H9 (cell line): Measurements from ENCODE around the gene PCDH11Y. TPM values are rescaled to one million over a fixed set of nuclear protein-coding genes. Genes with fewer than 3 reads are reported as not detected.
"Not testable (repeated sequence)": the region's sequence is repeated elsewhere in the genome, so short reads cannot be mapped to it uniquely, and the experiment has no call there.

Experiments
- DNase-seq: peaks from one replicate; pipeline ENCODE4 v3.0.0-alpha.2; 2017
- H2AFZ ChIP-seq: one replicate; pipeline ENCODE4 v1.6.1; 2013; ENCODE audit warnings: mild to moderate bottlenecking, low read length, control low read depth, moderate library complexity
- H2AK5ac ChIP-seq: 2 replicates; pipeline ENCODE4 v1.6.1; 2013; ENCODE audit warnings: low read length, control low read depth, mixed read lengths; ENCODE audit not compliant: insufficient read length
- H2BK120ac ChIP-seq: one replicate; pipeline ENCODE4 v1.6.1; 2013; ENCODE audit warnings: low read depth, mild to moderate bottlenecking, low read length, control low read depth, inconsistent platforms; ENCODE audit not compliant: poor library complexity, severe bottlenecking
- H2BK12ac ChIP-seq: 2 replicates; pipeline ENCODE4 v1.6.1; 2013; ENCODE audit warnings: low read length, control low read depth, mixed read lengths, low read depth; ENCODE audit not compliant: insufficient read length
- H2BK15ac ChIP-seq: 2 replicates; pipeline ENCODE4 v1.6.1; 2013; ENCODE audit warnings: low read depth, low read length, control low read depth
- H2BK20ac ChIP-seq: one replicate; pipeline ENCODE4 v1.6.1; 2013; ENCODE audit warnings: low read depth, mild to moderate bottlenecking, low read length, control low read depth, inconsistent platforms; ENCODE audit not compliant: poor library complexity, severe bottlenecking
- H2BK5ac ChIP-seq: 2 replicates; pipeline ENCODE4 v1.6.1; 2013; ENCODE audit warnings: low read length, control low read depth, mixed read lengths; ENCODE audit not compliant: insufficient read length
- H3K14ac ChIP-seq: 2 replicates; pipeline ENCODE4 v1.6.1; 2013; ENCODE audit warnings: low read length, control low read depth; ENCODE audit not compliant: insufficient read depth
- H3K18ac ChIP-seq: 2 replicates; pipeline ENCODE4 v1.6.1; 2013; ENCODE audit warnings: low read depth, mild to moderate bottlenecking, mixed read lengths, low read length, control low read depth; ENCODE audit not compliant: insufficient read length
- H3K23ac ChIP-seq: 2 replicates; pipeline ENCODE4 v1.6.1; 2013; ENCODE audit warnings: low read length, control low read depth, mixed read lengths, low read depth; ENCODE audit not compliant: insufficient read length
- H3K23me2 ChIP-seq: 2 replicates; pipeline ENCODE4 v1.6.1; 2013; ENCODE audit warnings: low read depth, mild to moderate bottlenecking, mixed read lengths, low read length, control low read depth; ENCODE audit not compliant: insufficient read length, poor library complexity, severe bottlenecking
- H3K27ac ChIP-seq: 2 replicates; pipeline ENCODE4 v1.5.1; 2013; ENCODE audit warnings: low read length, control low read depth, mixed read lengths, low read depth; ENCODE audit not compliant: insufficient read length
- H3K27me3 ChIP-seq: 2 replicates; pipeline ENCODE4 v1.6.1; 2013; ENCODE audit warnings: low read length, control low read depth, inconsistent platforms; ENCODE audit not compliant: insufficient read depth
- H3K4ac ChIP-seq: 2 replicates; pipeline ENCODE4 v1.6.1; 2013; ENCODE audit warnings: low read depth, mild to moderate bottlenecking, control low read depth, inconsistent platforms, low read length, moderate library complexity
- H3K4me1 ChIP-seq: 2 replicates; pipeline ENCODE4 v1.6.1; 2013; ENCODE audit warnings: low read length, control low read depth, inconsistent platforms; ENCODE audit not compliant: insufficient read depth
- H3K4me2 ChIP-seq: 2 replicates; pipeline ENCODE4 v1.6.1; 2013; ENCODE audit warnings: low read length, control low read depth, mixed read lengths; ENCODE audit not compliant: insufficient read length, insufficient read depth
- H3K56ac ChIP-seq: 2 replicates; pipeline ENCODE4 v1.6.1; 2013; ENCODE audit warnings: low read depth, mild to moderate bottlenecking, mixed read lengths, low read length, control low read depth; ENCODE audit not compliant: insufficient read length
- H3K79me1 ChIP-seq: 2 replicates; pipeline ENCODE4 v1.6.1; 2013; ENCODE audit warnings: low read depth, mild to moderate bottlenecking, moderate library complexity, low read length, control low read depth, inconsistent platforms; ENCODE audit not compliant: insufficient read depth, poor library complexity, severe bottlenecking
- H3K79me2 ChIP-seq: 2 replicates; pipeline ENCODE4 v1.6.1; 2013; ENCODE audit warnings: low read length, control low read depth, inconsistent platforms; ENCODE audit not compliant: insufficient read depth
- H3K9ac ChIP-seq: 2 replicates; pipeline ENCODE4 v1.6.1; 2013; ENCODE audit warnings: low read length, control low read depth, mixed read lengths; ENCODE audit not compliant: insufficient read length; ENCODE audit errors: extremely low read depth
- H3K9me3 ChIP-seq: one replicate; pipeline ENCODE4 v1.6.1; 2013; ENCODE audit warnings: low read depth, low read length, inconsistent platforms; ENCODE audit not compliant: control insufficient read depth
- H3T11ph ChIP-seq: one replicate; pipeline ENCODE4 v1.6.1; 2013; ENCODE audit warnings: mild to moderate bottlenecking, low read length, control low read depth, inconsistent platforms
- H4K20me1 ChIP-seq: one replicate; pipeline ENCODE4 v1.6.1; 2013; ENCODE audit not compliant: control insufficient read depth, insufficient read length, insufficient read depth
- H4K5ac ChIP-seq: 2 replicates; pipeline ENCODE4 v1.6.1; 2013; ENCODE audit warnings: low read depth, mild to moderate bottlenecking, mixed read lengths, low read length, control low read depth; ENCODE audit not compliant: insufficient read length
- H4K8ac ChIP-seq: replicated peaks from 2 replicates; pipeline ENCODE4 v1.6.1; 2013; ENCODE audit warnings: low read length, control low read depth, mixed read lengths, low read depth; ENCODE audit not compliant: insufficient read length
- H4K91ac ChIP-seq: 2 replicates; pipeline ENCODE4 v1.6.1; 2013; ENCODE audit warnings: low read depth, mild to moderate bottlenecking, moderate library complexity, mixed read lengths, low read length, control low read depth; ENCODE audit not compliant: insufficient read length
- H3K27ac Mint-ChIP-seq, 3 experiments: 2 replicates in 2 of 3; 3 replicates in 1 of 3; pipeline ENCODE4 v1.8.0; 2020 to 2021; ENCODE audit warnings: mixed read lengths in 3 of 3, mild to moderate bottlenecking in 1 of 3, moderate library complexity in 1 of 3
- H3K27me3 Mint-ChIP-seq: 2 replicates; pipeline ENCODE4 v1.8.0; 2021; ENCODE audit warnings: low read depth, mild to moderate bottlenecking, moderate library complexity, mixed read lengths
- H3K36me3 Mint-ChIP-seq, 3 experiments: 2 replicates in 2 of 3; 3 replicates in 1 of 3; pipeline ENCODE4 v1.8.0; 2020 to 2021; ENCODE audit warnings: low read depth in 3 of 3, mixed read lengths in 3 of 3; ENCODE audit not compliant: insufficient read depth in 1 of 3
- H3K4me1 Mint-ChIP-seq, 2 experiments: 2 replicates each; pipeline ENCODE4 v1.8.0; 2020; ENCODE audit warnings: mixed read lengths in 2 of 2
- H3K4me3 Mint-ChIP-seq, 2 experiments: 2 replicates in 1 of 2; 3 replicates in 1 of 2; pipeline ENCODE4 v1.8.0; 2020 to 2021; ENCODE audit warnings: mild to moderate bottlenecking in 2 of 2, mixed read lengths in 2 of 2, moderate library complexity in 1 of 2
- H3K9me3 Mint-ChIP-seq, 2 experiments: 2 replicates in 1 of 2; 3 replicates in 1 of 2; pipeline ENCODE4 v1.8.0; 2020; ENCODE audit warnings: mild to moderate bottlenecking in 2 of 2, mixed read lengths in 2 of 2, moderate library complexity in 1 of 2
- WGBS: extraction: QIAGEN DNeasy Blood & Tissue Kit; methylation state at CpG from one replicate; pipeline ENCODE4 v1.1.7; 2013; ENCODE audit warnings: missing lambda C conversion rate, low lambda C conversion rate, mixed read lengths; ENCODE audit not compliant: insufficient read length; ENCODE audit errors: extremely low coverage; 5-methylcytosine and 5-hydroxymethylcytosine counted together
- total RNA-seq: library from RNA; stranded (reverse); gene quantifications from 2 replicates; pipeline ENCODE4 v1.2.1, GENCODE V29; 2021

The PCDH11Y gene
- total RNA-seq, 1 experiment from 2014 or later: 1.4 TPM

DNA sequence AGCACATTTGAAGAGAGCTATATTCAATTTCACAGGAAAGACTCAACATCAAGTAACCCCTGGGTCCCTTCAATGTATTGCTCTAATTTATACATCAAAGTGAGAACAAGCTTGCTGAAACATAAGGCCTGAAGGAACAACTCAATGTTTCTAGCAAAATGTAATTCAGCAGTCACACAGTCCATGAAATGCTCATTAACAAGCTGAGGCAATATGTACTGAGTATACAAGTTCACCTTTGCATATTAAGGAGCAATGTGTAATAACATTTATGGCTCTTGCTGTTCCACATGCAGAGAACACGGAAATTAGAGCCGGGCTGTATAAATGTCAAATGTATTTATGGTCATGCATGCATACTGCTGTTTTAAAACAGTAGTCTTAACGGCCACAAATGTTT, 342.1 kb downstream of the PCDH11Y start:
- not testable (repeated sequence) for H3T11ph ChIP-seq, H4K20me1 ChIP-seq, H3K27me3 ChIP-seq, H3K9me3 ChIP-seq, H3K56ac ChIP-seq, H2AK5ac ChIP-seq, H2BK12ac ChIP-seq, H3K14ac ChIP-seq, H3K4me1 Mint-ChIP-seq, H3K4me1 ChIP-seq, H3K27ac ChIP-seq, H3K9me3 Mint-ChIP-seq, H4K8ac ChIP-seq, H2AFZ ChIP-seq, DNase-seq, H3K79me2 ChIP-seq, H3K36me3 Mint-ChIP-seq, H3K9ac ChIP-seq, H3K4me3 Mint-ChIP-seq, H3K4ac ChIP-seq, H3K4me2 ChIP-seq, H3K27ac Mint-ChIP-seq, H2BK15ac ChIP-seq, H4K5ac ChIP-seq, H2BK120ac ChIP-seq, H4K91ac ChIP-seq, H3K23ac ChIP-seq, H3K23me2 ChIP-seq, H3K79me1 ChIP-seq, H3K18ac ChIP-seq, H3K27me3 Mint-ChIP-seq, H2BK5ac ChIP-seq, H2BK20ac ChIP-seq
- no CpG with 5 or more reads among the region's 3 CpGs for WGBS

DNA sequence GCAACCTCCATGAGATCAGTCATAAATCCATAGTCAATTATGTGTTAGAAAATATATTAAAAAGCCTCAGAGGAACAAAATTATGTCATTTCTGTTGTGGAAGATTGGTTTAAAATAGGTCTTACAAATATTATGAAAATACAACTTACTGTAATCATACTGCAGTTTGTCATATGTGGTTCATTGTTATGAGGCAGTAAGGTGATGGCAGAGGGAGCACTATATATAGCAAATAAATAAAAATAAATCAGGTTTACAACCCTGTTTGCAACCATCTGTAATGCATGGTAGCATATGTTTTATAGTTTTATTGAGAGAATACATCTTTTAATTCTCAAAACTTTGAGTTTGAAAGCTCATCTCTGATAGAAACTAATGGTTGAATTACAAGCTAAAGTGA, 543.6 kb downstream of the PCDH11Y start:
- not testable (repeated sequence) for H2AFZ ChIP-seq, H4K5ac ChIP-seq, H3K36me3 Mint-ChIP-seq, H3K27me3 ChIP-seq, H3K23ac ChIP-seq, H3K27me3 Mint-ChIP-seq, H3K27ac ChIP-seq, H3K4me1 ChIP-seq, DNase-seq, H3K9me3 ChIP-seq, H3K9me3 Mint-ChIP-seq, H4K8ac ChIP-seq, H3K4me2 ChIP-seq, H3K14ac ChIP-seq, H3K4me1 Mint-ChIP-seq, H2BK120ac ChIP-seq, H2BK5ac ChIP-seq, H4K91ac ChIP-seq, H2BK15ac ChIP-seq, H3K27ac Mint-ChIP-seq, H2BK20ac ChIP-seq, H3K9ac ChIP-seq, H3K79me2 ChIP-seq, H3K56ac ChIP-seq, H3K23me2 ChIP-seq, H3K18ac ChIP-seq, H3T11ph ChIP-seq, H3K79me1 ChIP-seq, H3K4me3 Mint-ChIP-seq, H2BK12ac ChIP-seq, H4K20me1 ChIP-seq, H2AK5ac ChIP-seq, H3K4ac ChIP-seq

DNA sequence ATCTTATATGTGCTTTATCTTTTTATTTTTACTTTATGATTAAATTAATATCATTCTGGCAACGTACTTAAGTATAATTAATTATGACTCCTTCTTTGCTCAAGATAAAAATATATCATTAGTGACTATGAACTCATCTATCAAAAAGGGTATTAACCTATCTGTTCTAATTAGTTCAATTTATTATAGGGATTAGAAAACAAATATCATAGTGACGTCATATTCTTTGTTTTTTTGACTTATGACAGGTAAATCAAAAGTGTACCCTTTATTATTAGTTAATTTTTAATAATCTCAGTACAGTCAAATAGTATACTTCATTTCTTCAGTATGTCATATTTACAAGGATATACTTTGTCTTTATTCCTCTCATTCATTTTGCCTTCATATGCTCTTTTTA, 638.5 kb downstream of the PCDH11Y start:
- DNase-seq, H2BK20ac ChIP-seq, H3K27ac ChIP-seq, H3K4me3 Mint-ChIP-seq, H3K23ac ChIP-seq, H3K9me3 Mint-ChIP-seq, H3K4me2 ChIP-seq, H4K8ac ChIP-seq, H2AK5ac ChIP-seq, H4K5ac ChIP-seq, H4K91ac ChIP-seq, H3K79me1 ChIP-seq, H2BK15ac ChIP-seq, H4K20me1 ChIP-seq, H3K27me3 ChIP-seq, H2BK5ac ChIP-seq, H3K27ac Mint-ChIP-seq, H3K23me2 ChIP-seq, H3K4me1 Mint-ChIP-seq, H3K27me3 Mint-ChIP-seq, H3K4ac ChIP-seq, H3K56ac ChIP-seq, H3K14ac ChIP-seq, H2BK12ac ChIP-seq, H2AFZ ChIP-seq, H3K4me1 ChIP-seq, H3K36me3 Mint-ChIP-seq, H3K18ac ChIP-seq, H3K9ac ChIP-seq, H3T11ph ChIP-seq, H3K79me2 ChIP-seq, H2BK120ac ChIP-seq, H3K9me3 ChIP-seq: not testable (repeated sequence)
- no CpG with 5 or more reads among the region's 2 CpGs for WGBS
